GM12892 (cell line): Measurements from ENCODE around the gene LRRC4B.
A peak's percentile ranks its signal among the peaks of the same experiment; 100 is the strongest.
"Not testable (repeated sequence)": the region's sequence is repeated elsewhere in the genome, so short reads cannot be mapped to it uniquely, and the experiment has no call there.

Source experiments
- DNase-seq: peaks from one replicate; pipeline ENCODE4 v3.0.0; 2011; ENCODE audit not compliant: insufficient read length
- FAIRE-seq: peaks from 2 replicates; lab custom pipeline; 2011; peaks lifted over from hg19 to GRCh38; lab: Jason Lieb, UNC
- POLR2A ChIP-seq: IDR thresholded peaks from 2 replicates; pipeline ENCODE4 v1.6.1; 2011; ENCODE audit warnings: low read depth, low read length, control low read depth
- POLR2AphosphoS5 ChIP-seq: IDR thresholded peaks from 2 replicates; pipeline ENCODE4 v1.6.1; 2011; ENCODE audit warnings: low read depth, low read length, control low read depth
- TAF1 ChIP-seq: IDR thresholded peaks from 2 replicates; pipeline ENCODE4 v1.6.1; 2011; ENCODE audit warnings: low read depth, mild to moderate bottlenecking, control low read depth, low read length, borderline replicate concordance

LRRC4B gene

DNA sequence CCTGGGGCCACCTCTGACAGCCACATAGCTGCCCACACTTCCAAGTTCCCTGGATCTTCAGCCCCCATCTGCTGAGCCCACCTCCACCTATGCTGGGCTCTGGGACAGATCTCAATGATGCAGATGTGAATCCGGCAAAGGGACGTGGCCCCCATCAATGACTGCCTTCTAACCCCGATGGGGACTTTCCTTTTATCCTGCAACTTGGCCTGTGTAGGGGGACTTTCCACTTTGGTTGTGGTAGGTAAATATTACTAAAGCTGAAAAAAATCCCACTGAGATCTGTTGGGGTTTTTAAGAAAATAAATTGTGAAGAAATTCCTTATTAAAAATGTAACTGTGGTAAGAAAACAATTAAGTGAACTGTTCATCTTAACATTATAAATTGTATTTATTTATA lies 33.8 kb downstream of the LRRC4B start:
- TF ChIP-seq POLR2A, result no peak
- no peak for TF ChIP-seq TAF1
- no peak for TF ChIP-seq POLR2AphosphoS5
- DNase-seq, result no peak
- FAIRE-seq, result peak; percentile 57

DNA sequence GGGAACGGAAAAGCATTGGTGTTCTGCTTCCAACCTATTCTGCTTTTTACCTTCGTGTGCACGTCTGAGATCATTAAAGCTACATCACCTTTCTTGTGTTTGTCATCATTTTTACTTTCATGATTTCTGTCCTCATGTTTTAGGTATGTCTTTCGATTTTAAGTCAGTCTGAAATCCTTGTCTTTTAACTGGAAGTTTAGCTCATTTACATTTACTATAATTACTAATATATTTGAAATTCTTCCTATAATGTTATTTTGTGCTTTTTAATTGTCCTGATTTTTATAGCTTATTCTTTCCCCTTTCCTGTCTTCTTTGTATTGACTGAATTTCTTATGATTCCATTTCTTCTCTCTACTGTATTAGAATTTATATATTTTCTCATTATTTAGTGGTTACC lies 35.3 kb downstream of the LRRC4B start:
- DNase-seq (no peak), FAIRE-seq (no peak)
- TF ChIP-seq POLR2AphosphoS5 (no peak), TAF1 (no peak)

DNA sequence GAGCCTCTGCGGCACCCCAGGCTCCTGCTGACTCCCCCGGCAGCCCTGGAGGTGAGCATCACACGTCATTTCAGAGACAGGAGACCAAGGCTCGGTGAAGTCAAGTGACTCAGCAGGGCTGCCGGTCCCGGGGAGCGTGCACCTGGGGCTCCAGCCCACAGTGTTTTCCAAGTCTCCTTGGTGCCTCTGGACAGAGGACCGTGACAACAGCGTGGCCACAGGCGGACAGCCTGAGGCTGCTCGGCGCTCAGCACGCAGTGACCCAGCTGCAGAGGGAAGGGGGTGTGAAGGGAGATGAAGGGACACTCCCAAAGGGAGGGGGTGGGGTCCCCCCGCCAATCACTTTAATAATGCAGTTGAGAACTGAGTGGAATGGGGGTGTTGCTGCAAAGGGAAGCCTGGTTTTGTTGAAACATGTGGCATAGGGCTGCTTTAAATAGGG lies 37.0 kb downstream of the LRRC4B start:
- FAIRE-seq (no peak), DNase-seq (no peak)
- TF ChIP-seq POLR2AphosphoS5 (no peak), TAF1 (no peak), POLR2A (no peak)

DNA sequence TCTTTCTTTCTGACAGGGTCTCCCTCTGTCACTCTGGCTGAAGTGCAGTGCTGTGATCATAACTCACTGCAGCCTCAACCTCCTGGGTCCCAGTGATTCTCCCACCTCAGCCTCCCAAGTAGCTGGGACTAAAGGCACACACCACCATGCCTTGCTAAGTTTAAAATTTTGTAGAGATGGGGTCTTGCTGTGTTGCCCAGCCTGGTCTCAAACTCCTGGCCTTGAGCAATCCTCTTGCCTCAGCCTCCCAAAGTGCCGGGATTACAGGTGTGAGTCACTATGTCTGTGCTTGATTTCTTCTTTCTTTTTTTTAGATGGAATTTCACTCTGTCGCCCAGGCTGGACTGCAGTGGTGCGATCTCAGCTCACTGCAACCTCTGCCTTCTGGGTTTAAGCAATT lies 40.2 kb downstream of the LRRC4B start:
- not testable (repeated sequence) for FAIRE-seq, DNase-seq

DNA sequence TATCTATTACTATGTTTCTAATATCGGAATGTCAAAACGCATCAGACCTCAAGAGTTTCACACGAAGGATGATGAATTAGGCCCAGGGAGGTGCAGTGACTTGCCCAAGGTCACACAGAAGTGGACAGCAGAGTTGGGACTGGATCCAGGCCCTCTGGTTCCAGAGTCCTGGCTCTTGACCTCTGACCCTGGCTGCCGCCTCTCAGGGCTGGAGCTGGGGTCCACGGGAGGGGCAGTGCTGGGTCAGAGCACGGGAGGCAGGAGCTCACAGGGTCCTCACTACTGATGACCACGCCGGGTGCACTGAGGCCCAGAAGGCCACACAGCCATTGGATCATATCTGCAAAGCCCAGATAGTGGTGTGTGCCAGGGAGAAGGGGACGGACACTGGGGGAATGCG lies 45.4 kb downstream of the LRRC4B start:
- TF ChIP-seq POLR2A, result no peak
- no peak for TF ChIP-seq TAF1
- no peak for TF ChIP-seq POLR2AphosphoS5
- FAIRE-seq (no peak), DNase-seq (no peak)

DNA sequence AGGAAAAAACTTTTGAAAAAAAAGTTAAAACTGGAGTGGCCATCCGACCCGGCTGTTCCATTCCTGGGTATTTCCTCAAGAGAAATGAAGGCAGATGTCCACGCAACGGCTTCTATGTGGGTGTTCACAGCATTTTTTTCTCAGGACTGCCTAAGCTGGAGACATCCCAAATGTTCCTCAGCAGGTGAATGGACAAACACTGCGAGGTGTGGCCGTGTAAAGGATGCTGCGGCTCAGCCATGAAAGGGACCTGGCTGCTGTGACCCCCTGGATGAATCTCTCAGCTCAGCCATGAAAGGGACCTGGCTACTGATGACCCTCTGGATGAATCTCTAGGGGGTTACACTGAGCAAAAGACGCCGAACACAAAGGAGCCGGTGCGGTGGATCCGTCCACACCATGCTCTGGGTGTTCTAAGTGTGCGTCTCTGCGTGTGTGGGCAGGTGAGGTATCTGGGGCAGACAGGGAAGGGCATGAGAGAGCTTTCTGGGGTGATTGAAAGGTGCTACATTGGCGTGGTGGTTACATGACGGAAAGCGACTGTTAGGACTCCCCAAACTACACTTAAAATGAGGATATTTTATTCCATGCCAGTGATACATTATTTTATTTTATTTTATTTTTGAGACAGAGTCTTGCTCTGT lies 47.3 kb downstream of the LRRC4B start:
- FAIRE-seq (no peak), DNase-seq (no peak)
- no peak for TF ChIP-seq POLR2AphosphoS5
- TF ChIP-seq TAF1, result no peak
- no peak for TF ChIP-seq POLR2A

DNA sequence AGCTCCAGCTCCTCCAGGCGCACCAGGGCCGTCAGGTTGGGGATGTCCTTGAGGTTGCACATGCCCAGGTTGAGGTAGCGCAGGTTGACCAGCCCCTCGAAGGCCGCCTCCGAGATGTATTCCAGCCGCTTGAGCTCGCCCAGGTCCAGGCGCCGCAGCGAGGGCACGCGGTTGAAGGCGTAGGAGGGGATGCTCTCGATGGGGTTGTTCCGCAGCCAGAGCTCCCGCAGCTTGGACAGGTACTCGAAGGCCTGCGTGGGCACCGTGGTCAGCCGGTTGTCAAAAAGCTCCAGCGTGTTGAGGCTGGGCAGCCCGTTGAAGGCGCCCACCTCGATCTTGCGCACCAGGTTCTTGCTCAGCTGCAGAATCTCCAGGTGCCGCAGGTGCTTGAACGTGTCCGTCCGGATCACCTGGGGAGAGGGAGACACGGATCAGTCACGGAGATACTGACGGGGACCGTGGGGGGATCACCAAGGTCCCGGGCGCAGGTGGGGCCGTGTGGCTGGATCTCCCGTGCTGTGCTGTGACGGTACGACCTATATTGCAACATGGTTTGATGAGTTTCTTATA lies 49.1 kb downstream of the LRRC4B start:
- TF ChIP-seq TAF1 (no peak), POLR2AphosphoS5 (no peak), POLR2A (no peak)
- DNase-seq (no peak), FAIRE-seq (no peak)

DNA sequence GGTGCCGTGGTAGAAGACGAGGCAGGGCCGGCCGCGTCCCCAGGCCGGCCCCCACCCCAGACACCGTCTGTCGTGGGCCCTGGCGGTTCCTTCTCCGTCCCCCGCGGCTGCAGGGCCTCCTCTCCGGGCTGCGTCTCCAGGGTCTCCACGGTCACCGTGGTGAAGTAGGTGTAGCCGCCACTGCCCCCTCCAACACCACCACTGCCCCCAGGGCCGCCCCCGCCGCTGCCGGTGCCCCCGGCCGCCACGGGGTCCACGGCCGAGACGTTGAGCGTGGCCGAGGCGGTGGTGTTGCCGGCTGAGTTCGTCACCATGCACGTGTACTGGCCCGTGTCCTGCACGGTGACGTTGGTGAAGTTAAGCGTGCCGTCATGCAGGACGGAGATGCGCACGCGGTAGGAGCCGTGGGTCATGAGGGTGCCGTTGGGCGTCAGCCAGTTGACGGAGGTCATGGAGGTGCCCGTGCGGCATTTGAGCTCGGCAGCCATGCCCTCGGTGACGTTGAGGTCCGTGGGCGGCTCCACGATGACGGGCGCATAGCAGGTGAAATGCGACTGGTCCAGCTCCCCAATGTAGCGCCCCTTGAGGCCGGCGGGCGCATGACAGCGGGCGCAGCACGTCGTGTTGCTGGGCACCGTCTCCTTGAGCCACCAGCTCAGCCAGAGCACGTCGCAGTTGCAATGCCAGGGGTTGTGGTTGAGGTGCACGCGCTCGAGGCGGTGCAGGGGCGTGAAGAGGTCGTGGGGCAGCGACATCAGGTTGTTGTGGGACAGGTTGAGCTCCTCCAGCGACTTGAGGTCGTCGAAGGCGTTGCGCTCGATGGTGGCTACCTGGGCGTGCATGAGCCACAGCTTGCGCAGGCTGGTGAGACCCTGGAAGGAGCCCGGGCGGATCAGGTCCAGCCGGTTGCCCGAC lies 49.9 kb downstream of the LRRC4B start:
- TF ChIP-seq TAF1 (no peak), POLR2A (0 out of 2 replicates have a peak, but pooled peaks have one; percentile 7)
- DNase-seq (no peak), FAIRE-seq (no peak)

DNA sequence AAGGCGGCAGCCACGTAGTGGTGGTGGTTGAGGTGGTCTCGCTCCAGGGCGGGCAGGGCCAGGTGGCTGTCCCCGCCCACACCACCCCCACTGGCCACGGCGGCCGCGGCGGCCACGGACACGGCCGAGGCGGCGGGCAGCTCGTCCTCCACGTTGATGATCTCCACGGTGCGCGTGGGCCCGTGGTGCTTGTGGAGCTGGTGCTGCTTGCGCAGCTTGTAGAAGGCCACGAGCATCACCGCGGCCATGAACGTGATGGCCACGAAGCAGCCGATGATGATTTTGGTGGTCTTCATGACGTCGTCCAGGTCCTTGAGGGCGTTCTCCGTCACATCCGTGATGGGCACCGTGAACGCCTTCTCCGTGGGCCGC lies 50.5 kb downstream of the LRRC4B start:
- no peak for FAIRE-seq
- DNase-seq, result no peak

DNA sequence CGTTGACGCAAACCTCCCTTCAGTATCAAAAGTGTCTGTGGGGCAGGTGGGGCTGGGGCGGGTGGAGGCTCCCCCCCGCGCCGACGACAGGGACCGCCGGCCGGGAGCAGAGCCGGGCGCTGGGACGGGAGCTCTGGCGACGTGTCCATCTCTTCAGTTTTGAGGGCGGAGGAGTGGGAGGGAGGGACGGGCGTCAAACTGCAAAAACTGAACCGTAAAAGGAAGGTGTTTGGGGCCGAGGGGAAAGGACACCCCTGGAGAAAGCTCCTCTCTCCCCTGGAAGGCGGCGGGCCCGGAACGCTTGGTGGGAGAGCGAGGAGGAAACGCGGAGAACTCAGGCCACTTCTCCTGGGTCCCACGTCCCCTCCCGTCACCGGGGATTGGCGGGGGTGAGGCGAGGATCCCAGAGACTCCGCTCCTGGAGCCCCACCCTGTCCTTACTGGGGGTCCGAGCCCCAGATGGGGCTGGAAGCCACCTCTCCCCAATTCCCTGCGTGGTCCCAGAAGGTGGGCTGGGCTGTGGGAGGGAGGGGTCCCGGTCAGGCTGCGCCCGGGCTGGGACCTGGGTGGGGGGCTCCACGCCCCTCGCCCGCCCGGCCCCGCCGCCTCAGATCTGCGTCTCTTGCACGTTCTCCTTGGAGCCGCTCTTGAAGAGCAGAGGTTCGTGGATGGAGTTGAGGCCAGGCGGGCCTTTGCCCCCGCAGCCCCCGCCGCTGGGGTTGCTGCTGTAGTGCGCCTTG lies 51.1 kb downstream of the LRRC4B start:
- DNase-seq, result no peak
- TF ChIP-seq POLR2AphosphoS5, result no peak
- no peak for TF ChIP-seq TAF1
- TF ChIP-seq POLR2A, result no peak
- no peak for FAIRE-seq

More for the DNA sequence above, 50.5 kb downstream of the LRRC4B start:
- no peak for TF ChIP-seq TAF1
- no peak for TF ChIP-seq POLR2A
- no peak for TF ChIP-seq POLR2AphosphoS5

DNA sequence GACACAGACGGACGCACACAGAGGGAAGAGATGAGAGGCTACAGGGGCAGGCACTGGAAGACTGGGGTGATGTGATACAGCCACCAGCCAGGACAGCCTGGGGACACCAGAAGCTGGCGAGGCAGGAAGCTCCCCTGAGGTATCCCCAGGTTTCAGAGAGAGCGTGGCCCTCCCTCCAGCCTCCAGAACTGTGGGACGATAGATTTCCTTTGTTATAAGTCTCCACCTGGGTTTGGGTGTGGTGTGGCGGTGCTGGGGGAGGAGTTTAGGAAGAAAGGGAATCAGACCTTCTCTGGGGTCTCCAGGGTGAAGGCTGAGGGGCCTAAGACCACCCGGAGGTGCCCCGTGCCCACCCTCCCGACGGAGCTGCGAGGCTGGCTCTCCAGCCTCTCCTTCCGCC lies 51.8 kb downstream of the LRRC4B start:
- DNase-seq, result no peak
- no peak for FAIRE-seq
- TF ChIP-seq TAF1 (no peak), POLR2AphosphoS5 (no peak), POLR2A (no peak)

DNA sequence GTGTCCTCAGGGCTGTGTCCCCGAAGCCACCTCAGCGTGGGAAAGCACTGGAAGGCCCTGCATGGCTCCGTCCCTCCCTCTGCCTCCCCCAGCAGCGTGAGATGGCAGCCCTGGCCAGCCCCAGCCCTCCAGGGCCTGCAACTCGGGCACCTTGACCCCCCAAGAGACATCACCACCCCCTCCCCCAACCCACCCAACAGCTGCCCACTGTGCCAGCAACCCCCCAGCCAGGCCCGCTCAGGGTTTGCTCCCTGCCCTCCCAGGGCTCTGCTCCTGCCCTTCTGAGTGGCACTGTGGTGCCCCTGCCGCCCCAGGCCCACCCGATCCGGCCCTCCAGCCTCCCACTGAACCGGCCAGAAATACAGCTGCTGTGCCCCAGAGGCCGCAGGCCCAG lies 53.1 kb downstream of the LRRC4B start:
- TF ChIP-seq POLR2AphosphoS5, result no peak
- TF ChIP-seq POLR2A, result no peak
- TF ChIP-seq TAF1, result no peak
- FAIRE-seq, result no peak
- no peak for DNase-seq
